WI38 (cell line): ENCODE results near the gene CLIC6.

ENCODE experiments used
- H3K4me3 ChIP-seq: 2 replicates; pipeline ENCODE4 v1.5.1; 2011; ENCODE audit warnings: low read depth, mild to moderate bottlenecking, control low read depth, low read length
- CTCF ChIP-seq: IDR thresholded peaks from 2 replicates; pipeline ENCODE4 v1.5.1; 2012; ENCODE audit warnings: low read depth, mild to moderate bottlenecking, control low read depth, low read length

The CLIC6 gene

DNA sequence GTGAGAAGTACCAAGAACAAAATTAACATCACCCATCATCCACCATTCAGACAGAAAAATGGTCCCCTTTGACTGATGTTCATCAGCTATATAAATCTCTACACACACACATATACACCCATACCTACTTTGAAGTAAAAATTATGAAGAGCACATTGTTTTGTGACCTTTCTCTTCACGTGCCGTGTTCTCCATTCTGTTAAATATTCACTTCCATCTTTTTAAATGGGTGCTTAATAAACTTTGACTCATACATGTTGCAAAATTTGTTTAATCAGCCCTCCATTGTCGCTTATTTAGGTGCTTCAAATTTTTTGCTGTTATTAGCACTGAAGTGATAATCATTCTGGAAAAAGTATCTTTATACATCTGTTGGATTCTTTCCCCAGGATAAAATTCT lies 80.1 kb downstream of the CLIC6 start:
- H3K4me3 ChIP-seq = no peak overlapping the region
- no peak for TF ChIP-seq CTCF

- no peak overlapping the region for H3K4me3 ChIP-seq
- TF ChIP-seq CTCF = no peak
These were observed 86.2 kb downstream of the CLIC6 start for GRCh38 chr21:34754690-34755647.

DNA sequence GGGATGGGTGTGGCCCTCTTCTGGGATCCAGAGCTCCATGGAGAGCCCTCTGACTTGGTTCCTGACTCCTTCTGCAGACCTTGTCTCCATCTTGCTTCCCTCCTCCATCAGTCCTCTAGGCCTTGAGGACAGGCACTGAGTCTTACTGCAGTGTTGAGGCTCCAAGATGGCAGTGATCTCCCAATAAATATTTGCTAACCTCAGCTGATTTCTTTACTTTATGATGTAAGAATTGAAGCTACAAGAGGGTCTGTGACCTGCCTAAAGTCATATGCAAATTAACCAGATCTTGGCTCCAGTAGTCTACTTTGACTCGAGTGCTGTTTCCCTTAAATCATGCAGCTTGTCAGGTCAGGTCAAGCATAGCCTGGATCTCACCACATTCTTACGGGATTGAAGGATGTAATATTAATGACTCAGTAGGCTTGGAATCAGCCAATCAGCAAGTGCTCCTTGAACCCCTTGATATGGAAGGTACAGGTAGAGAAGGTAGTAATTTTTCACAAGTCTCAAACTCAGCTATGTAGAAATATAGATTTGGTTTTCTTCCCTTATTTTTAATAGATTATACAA lies 93.0 kb downstream of the CLIC6 start:
- no peak overlapping the region for H3K4me3 ChIP-seq
- TF ChIP-seq CTCF = no peak

- no peak for TF ChIP-seq CTCF
- H3K4me3 ChIP-seq = no peak overlapping the region
These were observed 94.0 kb downstream of the CLIC6 start for GRCh38 chr21:34762786-34763185.

GRCh38 chr21:34764715-34765284 lies 96.0 kb downstream of the CLIC6 start:
- H3K4me3 ChIP-seq = no peak overlapping the region
- no peak for TF ChIP-seq CTCF

GRCh38 chr21:34765619-34766018 lies 96.8 kb downstream of the CLIC6 start:
- TF ChIP-seq CTCF = no peak
- no peak overlapping the region for H3K4me3 ChIP-seq

DNA sequence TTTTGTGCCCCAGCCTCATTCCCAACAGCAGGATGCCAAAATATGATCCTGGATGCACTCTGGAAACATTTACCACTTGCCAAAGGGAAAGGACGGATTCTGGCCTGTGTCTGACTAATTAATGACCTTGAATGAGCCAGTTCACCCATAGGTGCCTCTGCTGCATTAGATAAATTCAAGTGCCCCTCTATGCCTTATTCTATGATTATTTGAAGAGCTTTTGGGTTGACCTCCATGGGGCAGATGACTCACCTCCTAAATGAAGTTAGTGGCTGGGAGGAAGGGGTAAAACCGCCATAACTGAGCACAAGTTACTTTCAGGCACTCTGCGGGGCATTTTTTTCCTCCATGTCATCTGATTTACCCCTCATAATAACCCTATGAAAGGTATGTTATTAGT lies 98.1 kb downstream of the CLIC6 start:
- no peak for TF ChIP-seq CTCF
- no peak overlapping the region for H3K4me3 ChIP-seq
